ENCODE data around the gene DPP10.

The DPP10 gene

DNA sequence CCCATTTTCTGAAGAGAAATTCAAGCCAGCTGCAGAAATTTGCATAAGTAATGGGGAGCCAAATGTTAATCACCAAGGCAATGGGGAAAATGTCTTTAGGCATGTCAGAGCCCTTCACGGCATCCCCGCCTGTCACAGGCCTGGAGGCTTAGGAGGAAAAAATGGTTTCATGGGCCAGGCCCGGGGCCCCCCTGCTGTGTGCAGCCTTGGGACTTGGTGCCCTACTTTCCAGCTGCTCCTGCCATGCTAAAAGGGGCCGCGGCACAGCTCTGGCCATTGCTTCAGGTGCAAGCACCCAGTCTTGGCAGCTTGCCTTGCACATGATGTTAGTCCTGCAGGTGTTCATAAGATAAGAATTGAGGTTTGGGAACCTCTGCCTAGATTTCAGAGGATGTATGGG is 1235.7 kb downstream of the DPP10 start:
- no peak for DNase-seq

DNA sequence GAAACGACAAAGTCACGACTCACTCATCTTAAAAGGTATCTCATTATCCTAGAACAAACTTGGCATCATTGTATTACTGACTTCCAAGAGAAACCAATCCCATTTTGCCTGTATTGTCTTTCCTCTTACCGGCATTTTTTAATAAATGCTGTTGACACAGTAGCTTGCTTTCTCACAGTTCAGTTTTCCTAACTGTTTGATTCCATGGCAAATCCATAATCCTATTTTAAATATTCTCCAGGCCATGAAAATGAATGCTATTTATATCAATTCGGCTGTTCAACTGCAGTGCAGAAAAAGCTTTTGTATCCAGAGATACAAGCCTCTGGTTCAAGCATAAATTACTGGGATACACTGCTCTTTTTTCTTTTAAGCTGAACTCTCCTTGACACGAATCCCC is 1241.9 kb downstream of the DPP10 start:
- no peak for DNase-seq

DNA sequence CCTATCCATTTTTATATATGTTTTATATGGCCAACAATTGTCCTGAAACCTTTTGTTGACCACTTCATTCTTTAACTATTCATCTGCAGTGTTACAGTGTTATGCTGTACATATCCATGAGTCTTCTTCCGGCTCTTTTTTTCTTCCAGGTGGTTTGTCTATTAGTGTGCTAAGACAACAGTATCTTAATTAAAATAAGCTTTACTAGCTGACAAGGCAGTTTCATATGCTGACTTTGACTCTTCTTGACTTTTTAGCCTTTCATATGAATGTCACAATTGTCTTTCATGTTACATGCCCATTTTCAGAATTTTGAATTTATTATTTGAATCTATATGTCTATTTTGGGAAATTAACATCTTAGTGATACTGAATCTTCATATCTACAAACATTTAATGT is 1249.0 kb downstream of the DPP10 start:
- no peak for DNase-seq

DNA sequence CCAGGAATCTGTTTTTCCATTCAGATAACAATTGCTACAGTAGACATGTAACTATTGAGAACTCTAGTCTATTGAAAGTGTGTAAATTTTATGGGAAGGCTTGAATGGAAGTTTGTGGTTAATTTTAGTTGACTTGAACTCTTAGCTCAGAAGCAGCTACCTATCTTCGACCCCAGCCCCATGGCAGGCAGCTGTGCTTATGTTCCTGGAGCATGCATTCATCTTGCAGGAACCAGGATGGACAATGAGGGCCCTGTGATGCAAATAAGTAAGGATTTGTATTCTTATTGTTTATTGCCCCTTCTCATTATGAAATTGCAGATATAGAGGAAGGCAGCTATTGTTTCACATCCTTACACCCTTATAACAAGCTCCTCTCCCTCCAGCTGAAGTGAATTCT is 1252.2 kb downstream of the DPP10 start:
- DNase-seq: no peak

DNA sequence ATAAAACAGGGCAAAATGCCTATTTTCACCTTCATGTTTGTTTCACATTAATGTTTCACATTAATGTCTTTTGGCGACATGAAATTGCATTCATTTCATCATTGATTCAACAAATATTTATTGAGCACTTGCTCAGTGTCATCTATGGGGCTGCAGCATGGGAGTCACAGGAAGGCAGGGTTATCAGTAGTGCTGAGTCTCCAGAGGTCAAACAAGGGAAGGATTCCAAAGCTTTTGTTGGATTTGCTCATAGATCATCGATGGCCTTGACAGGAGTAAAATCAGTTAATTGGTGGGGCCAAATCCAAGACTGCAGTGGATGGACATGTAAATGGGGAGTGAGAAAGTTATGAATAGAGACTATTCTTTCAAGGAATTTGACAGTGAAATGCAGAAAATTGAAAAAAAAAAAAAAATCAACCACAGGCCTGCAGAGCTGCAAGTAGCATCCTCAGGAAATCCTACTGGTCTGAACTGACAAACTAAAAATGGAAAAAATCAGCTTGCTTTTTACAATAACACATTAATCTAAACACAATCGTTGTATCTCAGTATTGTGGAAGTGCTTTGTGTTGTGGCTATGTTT is 1290.8 kb downstream of the DPP10 start:
- no peak for DNase-seq

DNA sequence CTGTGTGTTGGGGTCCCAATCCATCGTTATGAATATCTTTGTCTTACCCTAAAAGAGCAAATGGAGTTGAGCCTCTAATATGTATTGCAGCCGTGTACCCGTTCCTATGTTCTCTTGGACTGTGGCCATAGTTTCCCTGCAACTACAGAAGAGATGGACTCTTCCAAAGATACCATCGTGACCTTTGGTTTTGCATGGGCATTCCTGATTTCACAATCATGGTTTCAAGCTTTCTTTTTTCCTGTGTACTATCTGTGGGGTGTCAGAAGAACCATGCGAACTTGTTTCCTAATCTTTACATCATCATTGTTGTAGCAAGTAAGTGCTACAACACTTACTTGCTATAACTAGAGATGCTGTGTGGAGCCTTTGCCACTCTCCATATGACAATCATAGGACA is 1295.7 kb downstream of the DPP10 start:
- no peak for DNase-seq

DNA sequence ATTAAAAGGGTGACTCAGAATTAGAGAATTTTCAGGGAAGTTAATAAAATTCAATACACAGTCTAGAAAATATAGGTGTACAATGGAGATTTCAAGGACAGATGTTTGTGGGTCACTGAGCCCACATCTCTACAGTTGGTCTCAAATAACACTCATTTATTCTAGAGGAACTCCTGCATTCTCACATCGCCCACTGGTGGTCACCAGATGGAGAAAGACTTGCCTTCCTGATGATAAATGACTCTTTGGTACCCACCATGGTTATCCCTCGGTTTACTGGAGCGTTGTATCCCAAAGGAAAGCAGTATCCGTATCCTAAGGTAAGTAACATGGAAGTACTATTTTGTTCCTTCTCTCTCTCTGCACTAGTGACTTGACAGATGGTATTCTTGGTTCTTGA is 1297.1 kb downstream of the DPP10 start:
- no peak for DNase-seq

DNA sequence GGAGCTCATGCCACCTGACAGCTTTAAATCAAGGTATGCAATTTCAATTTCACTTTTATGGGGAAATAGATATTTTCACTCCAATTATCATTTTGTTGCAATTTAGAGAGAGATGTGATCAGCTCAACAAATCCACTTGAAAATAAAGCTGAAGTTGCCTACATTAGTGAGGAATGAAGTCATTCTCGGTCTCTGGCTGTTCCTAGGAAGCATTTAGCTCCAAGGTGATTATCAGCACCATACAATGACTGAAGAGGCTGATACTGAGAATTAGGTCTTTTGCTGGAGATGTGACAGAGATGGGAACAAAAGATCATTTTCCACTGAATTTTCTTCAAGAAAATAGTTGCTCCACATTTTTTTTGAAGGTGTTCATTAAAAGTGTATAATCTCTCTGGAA is 1303.7 kb downstream of the DPP10 start:
- DNase-seq: no peak

DNA sequence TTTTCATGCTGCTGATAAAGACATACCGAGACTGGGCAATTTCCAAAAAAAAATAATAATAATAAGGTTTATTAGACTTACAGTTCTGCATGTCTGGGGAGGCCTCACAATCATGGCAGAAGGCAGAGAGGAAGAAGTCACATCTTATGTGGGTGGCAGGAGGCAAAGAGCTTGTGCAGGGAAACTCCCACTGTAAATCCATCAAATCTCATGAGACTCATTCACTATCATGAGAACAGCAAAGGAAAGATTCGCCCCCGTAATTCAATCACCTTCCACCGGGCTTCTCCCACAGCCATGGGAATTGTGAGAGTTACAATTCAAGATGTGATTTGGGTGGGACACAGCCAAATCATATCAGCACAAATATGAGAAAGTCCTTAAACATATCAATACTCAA is 1314.8 kb downstream of the DPP10 start:
- DNase-seq: no peak

DNA sequence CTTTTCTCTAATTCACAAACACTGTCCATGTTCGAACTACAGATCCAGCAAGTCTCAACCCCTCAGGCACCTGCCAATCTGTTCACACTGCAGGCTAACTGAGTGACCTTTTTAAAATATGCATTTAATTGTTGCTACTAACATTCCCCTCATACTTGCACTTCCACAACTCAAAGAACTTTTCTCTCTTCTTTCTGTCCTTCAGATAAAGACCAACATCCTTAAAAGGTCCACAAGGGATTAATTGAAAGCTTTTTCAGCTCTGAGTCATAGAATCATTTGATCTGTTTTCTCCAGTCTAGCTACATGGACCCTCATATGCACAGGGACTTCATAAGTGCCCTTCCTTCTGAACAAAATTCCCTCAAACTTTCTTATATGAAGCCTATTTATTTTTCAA is 1321.2 kb downstream of the DPP10 start:
- DNase-seq: no peak

DNA sequence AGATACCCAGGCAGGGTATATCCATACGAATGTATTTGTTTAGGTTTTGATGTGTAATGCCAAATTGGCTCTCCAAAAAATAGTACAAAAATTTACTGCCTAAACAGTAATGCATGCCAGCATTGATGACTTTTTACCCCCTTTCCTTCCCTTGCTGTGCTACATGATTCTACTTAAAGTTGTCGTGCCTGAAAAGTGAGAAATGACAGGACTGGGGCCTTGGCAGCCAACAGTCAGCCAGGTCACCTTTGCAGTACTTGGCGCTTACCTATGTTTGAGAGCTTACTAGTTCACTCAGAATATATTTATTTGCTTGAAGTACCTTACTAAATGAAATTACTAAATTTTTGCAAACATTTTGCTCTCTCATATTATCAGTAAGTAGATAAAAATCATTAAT is 1329.1 kb downstream of the DPP10 start:
- DNase-seq: no peak

DNA sequence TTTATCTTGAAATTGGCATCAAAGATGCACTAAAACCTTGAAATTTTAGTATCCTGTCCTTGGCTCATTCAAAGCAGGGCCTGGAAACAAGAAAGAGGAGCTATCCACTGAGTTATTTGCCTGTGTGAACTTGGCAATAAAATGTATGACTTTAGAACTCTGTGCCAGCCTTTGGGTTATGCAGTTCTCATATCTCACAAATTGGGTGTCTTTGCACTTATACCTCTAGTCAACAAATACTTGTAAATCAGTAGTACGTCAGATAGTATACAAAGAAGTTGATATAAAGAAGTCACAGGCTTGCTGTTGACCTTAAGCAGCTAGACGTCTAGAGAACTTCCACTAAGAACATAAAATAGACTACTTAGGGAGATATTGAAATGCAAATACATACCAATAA is 1331.9 kb downstream of the DPP10 start:
- no peak for DNase-seq

DNA sequence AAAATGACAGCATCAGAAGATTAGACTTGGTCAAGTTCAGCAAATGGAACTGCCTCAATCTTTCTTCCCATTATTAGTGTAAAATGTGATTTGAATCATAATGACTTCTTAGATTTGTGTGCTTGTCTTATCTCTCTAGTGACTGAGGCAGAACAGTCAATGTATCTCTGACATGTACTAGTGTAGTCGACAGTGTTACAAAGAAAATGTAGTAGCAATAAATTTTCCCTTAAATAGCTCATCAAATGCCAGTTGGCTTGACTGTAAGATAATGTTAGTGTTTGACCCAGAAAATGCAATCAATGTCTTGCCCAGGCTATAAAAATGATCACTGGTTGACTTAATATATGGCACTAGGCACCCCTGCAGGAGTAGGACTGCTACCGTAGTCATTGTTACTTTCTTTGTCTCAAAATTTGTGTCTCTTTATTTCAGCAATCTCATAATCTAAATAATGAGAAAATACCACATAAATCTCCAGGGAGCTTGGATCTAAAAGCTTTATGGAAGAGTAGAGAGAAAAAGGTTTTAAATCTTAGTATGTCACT is 1336.7 kb downstream of the DPP10 start:
- DNase-seq: no peak

DNA sequence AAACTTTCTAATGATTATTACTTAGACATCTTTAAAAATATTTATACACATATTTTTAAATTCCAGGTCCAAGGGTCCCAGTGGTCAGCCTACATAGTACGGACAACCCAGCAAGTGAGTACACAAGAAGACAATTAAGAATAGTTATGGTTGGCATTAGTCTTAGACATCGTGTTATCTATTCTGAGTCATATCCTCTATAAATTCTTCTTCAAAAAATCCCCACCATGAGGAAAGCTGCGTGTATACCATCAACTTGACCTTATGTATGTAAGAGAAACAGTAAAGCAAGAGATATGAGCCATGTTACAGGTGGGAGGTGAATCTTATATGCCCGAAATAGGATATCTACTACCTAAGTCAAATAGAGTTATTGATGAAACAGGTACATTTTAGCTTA is 1339.8 kb downstream of the DPP10 start:
- no peak for DNase-seq

DNA sequence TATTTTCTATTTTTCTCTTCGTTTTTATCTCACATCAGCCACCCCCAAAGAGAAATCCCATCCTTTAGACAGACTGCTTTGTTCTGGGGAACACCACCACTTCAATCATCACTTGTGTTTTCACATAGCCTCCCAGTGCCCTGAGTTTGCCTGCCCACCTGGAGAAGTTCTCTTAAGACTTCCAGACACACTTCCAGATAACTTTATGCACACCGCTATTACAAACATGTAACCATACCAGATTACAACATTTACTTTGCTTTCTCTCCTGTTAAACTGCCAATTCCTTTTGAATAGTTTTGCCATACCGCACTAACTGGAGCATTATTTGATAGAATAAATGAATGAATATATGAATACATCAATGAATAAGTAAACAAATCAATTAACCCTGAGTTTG is 1353.6 kb downstream of the DPP10 start:
- no peak for DNase-seq

DNA sequence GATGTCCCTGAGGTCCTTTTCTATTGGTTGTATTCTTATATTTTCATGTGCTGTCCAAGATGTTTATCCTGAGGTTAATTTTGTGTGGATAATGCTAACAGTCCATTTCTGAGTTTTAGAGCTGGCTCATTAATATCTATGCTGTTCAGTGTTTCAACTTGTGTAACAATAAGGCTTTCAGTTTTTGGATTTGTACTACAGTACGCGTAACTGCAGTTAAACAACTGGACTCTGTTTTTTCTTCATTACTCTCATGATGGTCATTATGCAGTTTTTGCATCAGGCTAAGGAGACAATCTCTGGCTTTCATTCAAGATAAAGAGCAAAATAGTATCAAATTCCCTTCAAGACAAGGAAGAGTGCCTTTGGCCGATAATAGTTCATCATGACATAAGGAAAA is 1364.8 kb downstream of the DPP10 start:
- DNase-seq: no peak

DNA sequence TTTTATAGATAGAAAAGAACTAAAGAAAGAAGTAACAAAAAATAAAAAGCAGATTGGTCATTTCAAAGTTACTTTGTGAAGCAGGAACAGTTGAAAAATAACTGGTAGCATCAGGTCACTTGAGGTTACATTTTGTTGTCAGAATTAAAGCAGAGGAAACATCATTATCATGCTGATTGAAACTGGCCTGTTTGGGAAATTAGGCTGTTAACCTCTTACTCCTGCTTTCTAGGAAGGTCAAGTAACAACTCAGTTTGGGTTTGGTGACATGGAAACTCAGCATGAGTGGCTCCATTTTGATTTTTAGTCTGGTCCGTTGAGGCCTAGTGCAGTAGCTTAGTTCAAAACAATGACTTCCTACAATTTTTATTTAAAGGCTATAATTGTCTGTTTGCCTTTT is 1383.5 kb downstream of the DPP10 start:
- DNase-seq: no peak

DNA sequence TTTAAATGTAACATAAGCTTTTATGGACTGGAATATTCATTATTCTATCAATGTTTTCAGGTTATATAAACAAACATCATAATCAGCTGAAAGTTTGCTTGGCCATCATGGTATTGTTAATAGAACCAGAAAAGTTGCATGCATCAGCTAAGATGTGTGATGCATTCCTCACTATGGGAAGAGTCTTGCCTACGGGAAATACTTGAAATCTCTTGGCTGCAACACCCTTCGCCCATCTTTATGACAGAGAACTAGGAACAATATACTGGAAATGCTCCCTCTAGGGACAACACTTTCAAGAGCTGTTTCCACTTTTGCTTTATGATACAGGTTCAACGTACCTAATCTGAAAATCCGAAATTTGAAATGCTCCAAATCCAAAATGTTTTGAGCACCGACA is 1390.8 kb downstream of the DPP10 start:
- DNase-seq: no peak

DNA sequence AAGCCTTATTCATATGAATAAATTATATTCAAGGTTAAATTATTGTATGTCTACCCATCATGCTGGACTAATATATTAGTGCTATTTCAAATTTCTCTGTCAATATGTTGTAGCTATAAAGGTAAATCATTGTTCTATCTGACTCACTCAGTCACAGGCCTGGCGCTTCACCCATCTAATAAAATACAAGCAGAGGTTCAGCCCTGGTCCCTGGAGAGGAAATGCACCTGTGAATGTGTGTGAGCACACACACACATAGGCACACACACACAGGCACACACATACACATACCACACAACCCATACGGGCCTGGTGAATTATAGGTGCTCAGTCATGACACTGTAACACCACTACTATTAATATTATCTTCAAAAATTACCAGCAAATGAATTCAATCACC is 1396.1 kb downstream of the DPP10 start:
- DNase-seq: no peak

DNA sequence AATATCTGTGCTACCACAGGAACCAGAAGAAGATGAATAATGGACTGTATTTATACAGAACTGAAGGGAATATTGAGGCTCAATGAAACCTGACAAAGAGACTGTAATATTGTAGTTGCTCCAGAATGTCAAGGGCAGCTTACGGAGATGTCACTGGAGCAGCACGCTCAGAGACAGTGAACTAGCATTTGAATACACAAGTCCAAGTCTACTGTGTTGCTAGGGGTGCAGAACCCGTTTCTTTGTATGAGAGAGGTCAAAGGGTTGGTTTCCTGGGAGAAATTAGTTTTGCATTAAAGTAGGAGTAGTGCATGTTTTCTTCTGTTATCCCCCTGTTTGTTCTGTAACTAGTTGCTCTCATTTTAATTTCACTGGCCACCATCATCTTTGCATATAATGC is 1399.9 kb downstream of the DPP10 start:
- DNase-seq: no peak

DNA sequence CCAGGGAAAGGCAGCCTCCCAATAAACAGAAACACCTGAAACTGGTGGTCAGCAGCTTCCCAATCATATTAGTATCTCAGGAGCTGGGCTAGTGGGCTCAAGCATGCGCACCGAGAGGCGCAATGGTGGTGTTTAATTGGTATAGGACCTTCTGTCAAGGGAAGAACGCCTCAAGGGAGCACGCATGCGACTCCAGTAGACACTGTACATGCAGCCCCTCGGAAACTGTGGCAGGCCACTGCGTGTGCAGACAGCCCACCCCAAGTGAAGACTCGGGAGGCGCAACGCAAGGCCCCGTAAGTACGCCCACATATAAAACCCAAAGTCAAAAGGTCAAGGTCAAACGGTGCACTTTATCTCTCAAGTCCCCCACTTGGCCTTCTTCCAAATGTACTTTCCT is 1405.8 kb downstream of the DPP10 start:
- no peak for DNase-seq

DNA sequence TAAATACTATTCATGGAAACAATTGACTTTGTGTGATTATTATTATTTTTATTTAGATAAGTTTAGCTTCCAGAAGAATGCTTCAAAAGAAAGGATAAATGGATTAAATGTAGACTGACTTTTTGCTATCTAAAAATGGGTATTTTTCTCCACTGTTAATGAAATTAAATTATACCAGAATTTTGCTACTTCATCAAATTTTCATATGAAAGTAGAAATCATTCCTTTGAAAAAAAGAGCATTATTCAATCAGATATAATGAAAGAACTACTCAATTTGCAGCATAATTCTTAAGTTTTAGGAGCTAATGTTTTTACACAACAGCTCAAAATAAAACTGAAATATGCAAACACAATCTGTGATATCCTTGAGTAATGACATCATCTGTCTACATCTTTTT is 1424.6 kb downstream of the DPP10 start:
- no peak for DNase-seq

DNA sequence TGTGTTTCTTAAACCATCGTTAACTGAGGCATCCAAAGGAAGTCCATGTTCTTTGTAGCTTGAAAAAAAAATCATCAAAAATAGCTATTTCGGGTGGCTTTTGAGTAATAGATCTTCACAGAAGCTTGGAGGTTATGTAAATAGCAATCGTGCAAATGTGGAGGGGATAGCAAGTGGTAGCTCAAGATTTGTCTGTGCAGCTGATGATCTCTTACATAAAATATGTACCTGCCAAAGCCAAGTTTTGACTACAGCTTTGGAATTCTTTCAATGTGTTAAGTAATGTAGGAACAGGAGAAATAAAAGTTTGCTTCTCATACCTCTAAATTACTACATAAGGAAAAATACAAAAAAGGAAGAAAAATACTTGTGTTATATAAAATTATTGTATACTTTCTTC is 1432.0 kb downstream of the DPP10 start:
- DNase-seq: no peak

DNA sequence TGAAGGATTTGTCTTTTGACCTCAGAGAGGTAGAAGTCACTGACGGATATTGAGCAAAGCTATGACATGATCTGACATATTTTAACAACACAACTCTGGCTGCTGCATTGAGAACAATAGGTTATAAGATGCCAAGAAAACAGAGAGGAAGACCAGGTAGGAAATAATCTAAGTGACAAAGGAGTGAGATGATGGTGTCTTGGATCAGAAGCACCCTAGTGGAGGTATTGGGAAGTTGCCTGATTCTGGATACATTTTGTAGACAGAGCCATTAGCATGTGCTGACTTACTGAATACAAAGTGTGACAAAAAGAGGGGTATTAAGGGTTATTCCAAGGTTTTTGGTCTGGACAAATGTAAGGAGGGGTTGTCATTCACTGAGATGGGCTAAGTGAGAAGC is 1438.1 kb downstream of the DPP10 start:
- no peak for DNase-seq

All from hypothalamus (tissue), 51 donors.